Osteoblast (primary cell): ENCODE results near the gene PPP2R5C. TPM values are rescaled to one million over a fixed set of nuclear protein-coding genes. Genes with fewer than 3 reads are reported as not detected.
"Not testable (repeated sequence)": the region's sequence is repeated elsewhere in the genome, so short reads cannot be mapped to it uniquely, and the experiment has no call there.

Source experiments
- DNase-seq: peaks from one replicate; pipeline ENCODE4 v3.0.0; 2011; ENCODE audit warnings: low spot score, mixed read lengths; ENCODE audit not compliant: insufficient read length; ENCODE audit errors: missing footprints
- H2AFZ ChIP-seq: 2 replicates; pipeline ENCODE4 v1.6.0; 2011; ENCODE audit warnings: mild to moderate bottlenecking, low read length
- H3K27ac ChIP-seq: 2 replicates; pipeline ENCODE4 v1.5.1; 2011; ENCODE audit warnings: mild to moderate bottlenecking, low read depth, low read length, moderate library complexity
- H3K27me3 ChIP-seq: 2 replicates; pipeline ENCODE4 v1.6.0; 2012; ENCODE audit warnings: mild to moderate bottlenecking, control low read depth, inconsistent platforms, low read length, moderate library complexity; ENCODE audit not compliant: insufficient read depth
- H3K36me3 ChIP-seq: 2 replicates; pipeline ENCODE4 v1.5.1; 2011; ENCODE audit warnings: mild to moderate bottlenecking, low read length, control low read depth, moderate library complexity; ENCODE audit not compliant: insufficient read depth
- H3K4me1 ChIP-seq: 2 replicates; pipeline ENCODE4 v1.5.1; 2011; ENCODE audit warnings: mild to moderate bottlenecking, low read length, control low read depth, moderate library complexity; ENCODE audit not compliant: insufficient read depth
- H3K4me2 ChIP-seq: 2 replicates; pipeline ENCODE4 v1.6.0; 2011; ENCODE audit warnings: mild to moderate bottlenecking, low read length; ENCODE audit not compliant: insufficient read depth
- H3K4me3 ChIP-seq: fragments of 200-600 bp; sonication (generic); 3 replicates; pipeline ENCODE4 v1.5.1; 2012; ENCODE audit warnings: mild to moderate bottlenecking, low read length, inconsistent platforms; ENCODE audit not compliant: insufficient read depth
- H3K79me2 ChIP-seq: 2 replicates; pipeline ENCODE4 v1.6.0; 2012; ENCODE audit warnings: mild to moderate bottlenecking, low read length, control low read depth, inconsistent platforms; ENCODE audit not compliant: insufficient read depth
- H3K9me3 ChIP-seq: 2 replicates; pipeline ENCODE4 v1.5.1; 2011; ENCODE audit warnings: low read depth, low read length, control low read depth
- H4K20me1 ChIP-seq: 2 replicates; pipeline ENCODE4 v1.6.0; 2012; ENCODE audit warnings: mild to moderate bottlenecking, low read length, control low read depth; ENCODE audit not compliant: insufficient read depth
- CTCF ChIP-seq: IDR thresholded peaks from 2 replicates; pipeline ENCODE4 v1.5.1; 2011; ENCODE audit warnings: mild to moderate bottlenecking, low read depth, low read length, moderate library complexity; ENCODE audit errors: extremely low read depth
- total RNA-seq: library from RNA; depleted of rRNA; stranded (reverse); fragments of >200 nt; gene quantifications from 2 replicates; pipeline ENCODE4 v1.2.3, GENCODE V29; 2012

PPP2R5C gene
- total RNA-seq, 1 donor = 101 TPM

DNA sequence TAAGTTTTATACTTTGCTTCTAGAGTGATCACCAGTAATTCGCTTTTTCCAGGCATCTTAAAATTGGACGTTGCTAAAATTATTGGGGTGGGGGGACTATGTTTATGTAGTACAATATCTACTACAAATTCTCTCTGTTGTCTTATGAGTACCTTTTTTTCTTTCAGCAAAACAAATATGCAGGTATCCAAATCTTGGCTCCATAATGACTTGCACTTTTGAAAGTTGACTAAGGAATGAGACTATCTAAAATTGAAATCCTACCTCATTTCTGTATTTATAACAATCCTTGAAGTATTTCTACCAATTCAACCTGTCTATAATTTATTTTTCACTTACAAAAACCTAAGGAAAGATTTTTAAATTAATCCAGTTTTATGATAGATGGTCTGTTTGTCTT, 205.2 kb downstream of the PPP2R5C start:
- no peak for TF ChIP-seq CTCF

GRCh38 chr14:101968186-101968585, 206.7 kb downstream of the PPP2R5C start:
- Histone ChIP-seq H3K4me3 (no peak overlapping the region), H3K27me3 (no peaks in the 10 kb centered on the region), H3K9me3 (no peaks in the 10 kb centered on the region), H3K4me1 (peaks cover 42% of the 10 kb centered on the region), H4K20me1 (peaks cover 15% of the 10 kb centered on the region), H2AFZ (no peak overlapping the region), H3K27ac (peak overlapping the region; percentile 92), H3K4me2 (peak overlapping the region; percentile 82), H3K79me2 (peaks cover 81% of the 10 kb centered on the region), H3K36me3 (peaks cover 26% of the 10 kb centered on the region)
- no peak for TF ChIP-seq CTCF
- DNase-seq = no peak

More for the DNA sequence above, 205.2 kb downstream of the PPP2R5C start:
- peak overlapping the region; percentile 92 for H3K27ac ChIP-seq
- peaks cover 41% of the 10 kb centered on the region for H3K4me1 ChIP-seq
- no peaks in the 10 kb centered on the region for H3K9me3 ChIP-seq
- peaks cover 26% of the 10 kb centered on the region for H3K36me3 ChIP-seq
- H4K20me1 ChIP-seq = peaks cover 15% of the 10 kb centered on the region
- no peak for DNase-seq
- peaks cover 75% of the 10 kb centered on the region for H3K79me2 ChIP-seq
- H2AFZ ChIP-seq = no peak overlapping the region
- no peaks in the 10 kb centered on the region for H3K27me3 ChIP-seq
- peak overlapping the region; percentile 97 for H3K4me3 ChIP-seq
- peak overlapping the region; percentile 82 for H3K4me2 ChIP-seq

DNA sequence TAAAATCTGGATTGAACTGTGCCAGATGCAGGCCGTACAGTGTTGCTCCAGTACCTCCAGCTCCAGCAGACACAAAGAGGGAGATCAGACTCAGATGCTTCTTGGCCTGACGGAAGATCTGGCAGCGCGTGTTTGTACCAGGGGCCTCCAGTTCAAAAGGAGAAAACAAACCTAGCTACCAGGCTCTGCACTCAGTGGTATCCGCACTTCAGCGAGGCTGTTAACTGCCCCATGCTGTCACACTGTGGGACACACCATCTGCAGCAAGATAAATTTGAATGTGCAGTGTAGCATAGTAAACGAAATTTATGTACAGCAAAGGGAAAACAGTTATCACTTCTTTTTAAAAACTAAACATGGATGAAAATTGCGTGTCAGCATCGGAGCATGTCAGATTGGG, 208.0 kb downstream of the PPP2R5C start:
- H3K27ac ChIP-seq = peak overlapping the region; percentile 41
- H3K79me2 ChIP-seq = peaks cover 90% of the 10 kb centered on the region
- H3K4me2 ChIP-seq = no peak overlapping the region
- no peak for TF ChIP-seq CTCF
- peaks cover 26% of the 10 kb centered on the region for H3K36me3 ChIP-seq
- H3K4me1 ChIP-seq = peaks cover 42% of the 10 kb centered on the region
- no peak overlapping the region for H3K4me3 ChIP-seq
- no peaks in the 10 kb centered on the region for H3K9me3 ChIP-seq
- H2AFZ ChIP-seq = no peak overlapping the region
- H3K27me3 ChIP-seq = no peaks in the 10 kb centered on the region
- no peak for DNase-seq
- peaks cover 15% of the 10 kb centered on the region for H4K20me1 ChIP-seq

DNA sequence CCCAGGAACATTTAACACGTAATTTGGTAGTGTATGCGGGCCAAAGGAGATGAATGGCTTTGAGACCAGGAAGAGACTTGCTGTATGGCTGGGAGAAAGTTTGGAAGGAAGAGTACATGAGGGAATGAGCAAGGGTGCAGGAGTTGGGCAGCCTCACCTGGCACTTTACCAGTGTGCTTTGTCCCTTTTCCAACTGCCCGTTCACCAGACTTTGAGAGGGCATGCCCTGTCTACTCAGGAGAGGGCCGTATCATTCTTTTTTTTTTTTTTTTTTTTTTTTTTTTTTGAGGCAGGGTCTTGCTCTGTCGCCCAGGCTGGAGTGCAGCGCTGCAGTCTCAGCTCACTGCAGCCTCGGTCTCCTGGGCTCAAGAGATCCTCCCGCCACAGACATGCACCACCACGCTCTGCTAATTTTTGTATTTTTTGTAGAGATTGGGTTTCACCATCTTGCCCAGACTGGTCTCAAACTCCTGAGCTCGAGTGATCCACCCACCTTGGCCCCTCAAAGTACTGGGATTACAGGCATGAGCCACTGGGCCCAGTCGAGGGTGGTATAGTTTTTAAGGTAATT, 209.4 kb downstream of the PPP2R5C start:
- no peak overlapping the region for H2AFZ ChIP-seq
- TF ChIP-seq CTCF = no peak
- H3K4me1 ChIP-seq = peaks cover 42% of the 10 kb centered on the region
- H3K4me2 ChIP-seq = peak overlapping the region; percentile 66
- peak overlapping the region; percentile 94 for H3K27ac ChIP-seq
- peaks cover 32% of the 10 kb centered on the region for H3K36me3 ChIP-seq
- peak; percentile 50 for DNase-seq
- no peaks in the 10 kb centered on the region for H3K9me3 ChIP-seq
- peaks cover 14% of the 10 kb centered on the region for H4K20me1 ChIP-seq
- no peak overlapping the region for H3K4me3 ChIP-seq
- H3K79me2 ChIP-seq = peaks cover 89% of the 10 kb centered on the region
- H3K27me3 ChIP-seq = no peaks in the 10 kb centered on the region

GRCh38 chr14:101971458-101971857, 209.9 kb downstream of the PPP2R5C start:
- H3K79me2 ChIP-seq = peaks cover 89% of the 10 kb centered on the region
- H2AFZ ChIP-seq, H3K27me3 ChIP-seq, H3K9me3 ChIP-seq, H3K4me3 ChIP-seq: not testable (repeated sequence)
- H3K4me1 ChIP-seq = peaks cover 42% of the 10 kb centered on the region
- H3K4me2 ChIP-seq = peak overlapping the region; percentile 66
- peaks cover 13% of the 10 kb centered on the region for H4K20me1 ChIP-seq
- peak overlapping the region; percentile 94 for H3K27ac ChIP-seq
- H3K36me3 ChIP-seq = peaks cover 33% of the 10 kb centered on the region
- peak; percentile 37 for DNase-seq
